SK-N-MC (cell line): ENCODE data around the gene SYNM.

Experiments
- EZH2 ChIP-seq: fragments of 200-600 bp; sonication (generic); IDR thresholded peaks from one replicate; pipeline ENCODE4 v1.6.1; 2017; ENCODE audit warnings: antibody characterized with exemption
- FOXP2 ChIP-seq: optimal IDR thresholded peaks from 2 replicates; pipeline ENCODE3; 2011; ENCODE audit warnings: mild to moderate bottlenecking, moderate library complexity; ENCODE audit not compliant: insufficient read depth; ENCODE audit errors: extremely low read length, control extremely low read depth
- POLR2AphosphoS5 ChIP-seq: IDR thresholded peaks from 2 replicates; pipeline ENCODE4 v1.6.1; 2012; ENCODE audit warnings: mild to moderate bottlenecking, low read depth, low read length, borderline replicate concordance

DNA sequence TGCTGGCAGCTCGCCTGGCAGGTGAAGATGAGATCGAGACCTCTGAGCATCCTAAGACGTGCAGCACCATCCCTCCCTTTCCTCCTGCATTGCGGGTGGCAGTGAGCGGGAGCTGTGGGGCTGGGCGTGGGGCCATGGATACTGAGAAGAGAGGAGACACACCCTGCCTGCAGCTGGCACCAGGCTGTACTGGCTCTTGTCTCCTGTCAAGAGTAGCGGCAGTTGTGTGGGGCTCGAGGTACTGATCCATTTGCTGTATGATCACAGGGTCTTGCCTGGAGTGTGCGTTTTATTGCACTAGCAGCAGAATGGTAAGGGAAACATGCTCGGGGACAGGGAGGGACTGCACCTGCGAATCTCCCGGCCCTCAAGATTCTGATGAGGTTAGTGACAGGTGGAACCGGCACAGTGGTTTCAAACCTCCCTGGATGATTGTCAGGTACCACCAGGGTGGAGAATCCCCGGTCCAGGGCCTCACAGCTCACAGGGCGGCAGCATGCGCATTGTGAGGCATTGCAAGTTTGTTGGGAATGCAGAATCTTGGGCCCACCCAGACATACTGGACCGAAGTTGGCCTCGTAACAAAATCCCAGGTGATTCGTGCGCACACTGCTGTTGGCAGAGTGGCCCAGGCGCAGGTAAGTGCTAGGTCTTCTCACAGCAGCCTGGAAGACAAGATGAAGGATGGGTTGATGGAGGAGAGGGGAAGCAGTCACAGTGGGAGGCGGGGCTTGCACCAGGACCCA is 14.1 kb downstream of the SYNM start:
- no peak for TF ChIP-seq POLR2AphosphoS5
- no peak for TF ChIP-seq EZH2
- no peak for TF ChIP-seq FOXP2
